Measurements from ENCODE around the gene PEX6.
"Not testable (repeated sequence)": the region's sequence is repeated elsewhere in the genome, so short reads cannot be mapped to it uniquely, and the experiment has no call there.

The PEX6 gene

DNA sequence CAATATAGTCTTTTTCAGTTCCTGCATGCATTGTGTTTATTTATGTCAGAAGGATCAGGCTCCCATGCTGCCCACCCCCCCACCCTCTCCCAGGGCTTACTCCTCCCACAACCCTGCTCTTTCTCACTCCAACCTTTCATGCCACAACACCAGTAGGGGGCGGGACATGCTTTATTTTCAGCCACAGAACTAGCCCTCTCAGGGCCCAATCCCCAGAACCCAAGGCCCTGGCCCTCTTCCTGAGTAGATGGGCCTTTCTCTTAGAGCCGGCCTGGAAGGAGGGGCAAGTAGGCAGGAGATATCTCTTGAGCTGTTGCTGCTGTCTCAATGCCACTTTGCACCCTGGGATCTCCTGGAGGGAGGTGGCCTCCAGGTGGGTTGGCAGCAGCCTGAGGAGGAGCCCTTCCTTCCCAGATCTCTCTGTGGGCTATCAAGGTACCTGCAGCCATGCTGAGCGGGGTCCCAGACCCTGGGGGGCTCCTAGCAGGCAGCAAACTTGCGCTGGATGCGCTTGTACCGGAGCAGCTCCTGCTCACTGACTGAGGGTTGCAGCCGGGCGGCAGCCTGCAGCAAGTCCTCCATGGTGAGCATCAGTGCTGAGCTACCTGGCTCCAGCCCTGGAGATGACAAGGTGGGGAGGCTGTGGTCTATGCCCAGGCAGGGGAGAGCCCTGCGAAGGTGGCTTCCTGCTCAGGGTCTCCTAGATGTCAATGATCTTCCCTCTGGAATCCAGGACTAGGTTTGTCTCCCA is 15.0 kb downstream of the PEX6 start:
- DNase-seq, result peak; percentile 42 to 63

DNA sequence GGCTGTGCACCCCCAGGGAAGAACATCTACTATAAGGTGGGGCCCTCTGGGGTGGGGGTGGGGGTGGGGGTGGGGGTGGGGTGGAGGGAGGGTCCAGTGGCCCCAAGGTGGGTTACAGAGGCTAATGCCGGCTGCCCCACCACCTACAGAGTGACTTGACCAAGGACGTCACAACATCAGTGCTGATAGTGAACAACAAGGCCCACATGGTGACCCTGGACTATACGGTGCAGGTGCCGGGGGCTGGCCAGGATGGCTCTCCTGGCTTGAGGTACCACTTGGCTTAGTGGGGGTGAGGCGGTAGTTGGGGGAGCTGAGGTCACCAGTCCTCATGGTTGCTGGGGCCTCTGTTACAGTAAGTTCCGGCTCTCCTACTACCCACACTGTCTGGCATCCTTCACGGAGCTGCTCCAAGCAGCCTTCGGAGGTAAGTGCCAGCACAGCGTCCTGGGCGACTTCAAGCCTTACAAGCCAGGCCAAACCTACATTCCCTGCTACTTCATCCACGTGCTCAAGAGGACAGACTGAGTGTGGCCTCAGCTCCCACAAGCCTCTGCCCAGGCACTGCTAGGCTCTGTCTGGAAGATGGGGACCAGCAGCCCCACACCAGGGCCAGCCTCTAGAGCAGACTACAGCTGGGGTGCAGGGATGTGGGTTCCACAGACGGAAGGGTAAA is 15.7 kb downstream of the PEX6 start:
- DNase-seq, result no peak

DNA sequence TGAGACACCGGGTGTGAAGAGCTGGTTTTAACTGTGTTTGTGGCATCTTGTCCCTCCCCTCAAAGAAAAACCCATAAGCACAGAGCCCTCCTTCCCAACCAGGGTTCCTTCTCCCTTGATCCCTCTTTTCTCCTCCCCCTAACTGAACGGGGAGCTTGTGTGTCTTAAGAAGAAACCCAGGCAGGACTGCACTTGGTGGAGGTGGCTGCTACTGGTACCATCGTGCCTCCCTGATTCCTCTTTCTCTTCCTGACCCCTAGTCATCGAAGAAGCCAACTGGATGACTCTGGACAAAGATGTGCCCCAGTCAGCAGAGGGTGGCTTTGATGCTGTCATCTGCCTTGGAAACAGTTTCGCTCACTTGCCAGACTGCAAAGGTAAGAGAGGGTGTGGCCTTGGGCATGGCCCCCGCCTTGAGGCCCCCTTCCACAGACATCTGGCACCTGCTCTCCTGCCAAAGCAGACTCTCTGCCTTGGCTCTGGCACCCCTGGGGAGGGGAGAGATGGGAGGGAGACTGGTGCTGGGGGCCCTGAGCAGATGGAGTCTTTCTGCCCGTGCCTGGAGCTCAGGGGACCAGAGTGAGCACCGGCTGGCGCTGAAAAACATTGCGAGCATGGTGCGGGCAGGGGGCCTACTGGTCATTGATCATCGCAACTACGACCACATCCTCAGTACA is 16.3 kb downstream of the PEX6 start:
- DNase-seq, result no peak

DNA sequence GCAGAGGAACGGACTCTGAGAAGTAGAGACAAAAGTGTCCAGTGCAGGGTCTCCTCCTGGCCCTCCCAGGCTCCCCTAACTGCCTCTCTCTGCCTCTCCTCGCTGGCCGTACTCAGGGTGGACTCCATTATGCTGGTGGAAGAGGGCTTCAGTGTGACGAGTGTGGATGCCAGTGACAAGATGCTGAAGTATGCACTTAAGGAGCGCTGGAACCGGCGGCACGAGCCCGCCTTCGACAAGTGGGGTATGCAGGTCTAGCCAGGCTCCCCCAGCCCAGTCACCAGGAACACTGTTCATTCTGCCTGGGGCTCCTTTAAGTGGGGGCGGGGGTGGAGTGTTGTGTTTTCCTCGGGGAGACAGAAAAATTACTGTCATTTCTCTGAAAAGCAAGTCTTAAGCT is 16.9 kb downstream of the PEX6 start:
- DNase-seq, result no peak

DNA sequence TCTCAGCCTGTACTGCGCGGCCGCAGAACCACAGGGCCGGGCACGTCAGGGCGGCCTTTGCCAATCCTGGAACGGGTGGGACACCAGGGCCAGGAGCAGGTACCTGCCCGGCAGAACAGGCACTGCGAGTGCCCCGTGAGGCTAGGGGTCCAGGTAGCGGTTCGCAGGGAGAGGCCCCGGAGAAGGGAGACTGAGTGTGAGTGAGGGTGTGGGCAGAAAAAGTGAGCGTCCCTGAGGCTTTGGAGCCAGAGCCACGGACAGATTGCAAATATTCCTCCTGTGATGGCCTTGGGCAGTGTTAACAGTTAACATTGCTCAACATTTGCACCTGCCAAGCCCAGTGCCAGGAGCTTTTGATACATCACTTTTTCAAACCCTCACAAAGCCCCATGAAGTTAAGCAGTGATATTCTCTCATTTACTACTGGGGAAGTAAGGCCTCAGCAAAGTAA is 17.9 kb downstream of the PEX6 start:
- DNase-seq, result peak in 1 of 2 experiments; percentile 13

DNA sequence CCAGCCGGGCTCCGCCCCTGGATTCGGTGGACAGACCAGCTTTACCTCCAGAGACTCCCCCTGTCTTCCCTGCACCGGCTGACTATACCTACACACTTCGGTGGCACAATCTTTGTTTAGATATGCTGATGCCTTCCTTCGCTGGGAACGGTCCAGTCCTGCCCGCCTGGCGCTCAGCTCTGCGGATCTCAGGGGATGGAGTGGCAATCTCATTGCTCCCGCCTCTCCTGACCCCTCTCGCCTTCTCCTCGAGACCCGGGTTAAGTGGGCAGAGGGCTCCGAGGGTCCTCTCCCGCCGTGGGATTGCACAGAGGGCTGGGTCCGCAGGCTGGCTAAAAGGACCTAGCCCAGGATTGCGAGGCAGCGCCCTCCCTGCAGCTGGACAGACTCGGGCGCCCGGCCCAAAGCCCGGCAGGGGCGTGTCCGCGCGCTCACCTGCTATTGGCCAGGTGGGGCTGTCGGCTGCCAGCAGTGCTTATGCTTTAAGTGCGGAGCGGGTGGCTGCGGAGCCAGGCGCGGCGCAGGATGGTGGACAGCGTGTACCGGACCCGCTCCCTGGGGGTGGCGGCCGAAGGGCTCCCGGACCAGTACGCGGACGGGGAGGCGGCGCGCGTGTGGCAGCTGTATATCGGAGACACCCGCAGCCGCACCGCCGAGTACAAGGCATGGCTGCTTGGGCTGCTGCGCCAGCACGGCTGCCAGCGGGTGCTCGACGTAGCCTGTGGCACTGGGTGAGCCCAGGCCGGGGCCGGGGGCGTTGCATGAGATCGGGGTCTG is 18.6 kb downstream of the PEX6 start, which contains the start of gene GNMT:
TSS of gene GNMT (plus strand) at position 512 of the 777 bp plus-strand sequence. CDS start at position 526, 14 bp downstream.
- DNase-seq, result peak; percentile 65 to 87

DNA sequence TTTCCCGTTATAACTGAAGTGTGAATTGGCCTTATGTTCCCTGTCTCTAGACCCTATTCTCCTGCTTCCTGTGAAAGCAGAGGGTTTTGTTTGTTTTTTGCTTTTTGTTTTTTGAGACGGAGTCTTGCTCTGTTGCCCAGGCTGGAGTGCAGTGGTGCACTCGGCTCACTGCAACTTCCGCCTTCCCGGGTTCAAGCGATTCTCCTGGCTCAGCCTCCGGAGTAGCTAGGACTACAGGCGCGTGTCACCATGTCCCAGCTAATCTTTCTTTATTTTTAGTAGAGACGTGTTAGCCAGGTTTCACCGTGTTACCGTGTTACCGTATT is 19.1 kb downstream of the PEX6 start:
- no peak for DNase-seq

DNA sequence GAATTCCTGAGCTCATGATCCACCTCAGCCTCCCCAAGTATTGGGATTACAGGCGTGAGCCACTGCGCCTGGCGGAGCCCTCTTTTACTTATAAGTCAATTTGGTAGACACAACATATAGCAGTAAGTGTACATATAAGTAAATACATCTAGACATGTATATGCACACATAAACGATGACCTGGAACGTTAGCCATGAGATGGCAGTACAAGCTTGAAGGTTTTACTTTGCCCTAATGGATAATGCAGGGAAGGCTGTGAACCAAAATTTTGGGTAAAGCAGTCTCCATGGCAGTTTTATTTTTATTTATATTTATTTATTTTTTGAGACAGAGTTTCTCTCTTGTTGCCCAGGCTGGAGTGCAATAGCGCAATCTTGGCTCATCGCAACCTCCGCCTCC is 20.9 kb downstream of the PEX6 start:
- DNase-seq, result no peak

DNA sequence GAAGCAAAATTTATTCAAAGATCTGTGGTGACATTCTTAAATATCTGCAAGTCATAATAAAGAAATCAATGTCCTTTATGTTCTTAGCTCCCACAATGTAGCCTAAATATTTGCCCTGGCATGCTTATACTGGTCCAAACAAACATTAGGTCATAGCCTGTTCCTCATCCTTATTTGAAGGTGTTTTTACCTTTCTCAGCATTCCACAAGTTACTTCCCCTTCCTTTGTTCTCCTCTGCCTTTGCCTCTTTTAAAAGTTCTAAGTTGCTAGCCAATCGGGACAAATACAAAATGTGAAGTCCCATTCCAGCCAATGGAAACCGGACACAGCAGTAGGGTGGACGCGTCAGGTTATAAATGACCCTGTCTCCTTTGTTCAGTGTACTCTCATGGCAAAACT is 24.6 kb downstream of the PEX6 start:
- not testable (repeated sequence) for DNase-seq

DNA sequence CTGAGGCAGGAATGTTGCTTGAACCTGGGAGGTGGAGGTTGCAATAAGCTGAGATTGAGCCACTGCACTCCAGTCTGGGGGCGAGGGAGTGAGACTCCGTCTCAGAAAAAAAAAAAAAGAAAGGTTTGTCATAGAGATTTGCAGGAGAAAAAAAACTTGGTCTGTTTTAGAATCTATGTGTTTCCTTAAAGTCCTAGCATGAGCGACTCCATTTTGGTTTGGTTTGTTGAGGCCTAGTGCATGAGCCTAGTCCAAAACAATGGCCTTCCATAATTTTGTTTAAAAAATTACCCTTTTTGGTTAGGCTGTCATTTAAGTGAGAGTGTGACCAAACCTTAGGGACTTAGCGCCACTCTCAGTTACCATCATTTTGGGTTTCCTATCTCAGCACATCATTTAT is 26.6 kb downstream of the PEX6 start:
- no peak for DNase-seq

DNA sequence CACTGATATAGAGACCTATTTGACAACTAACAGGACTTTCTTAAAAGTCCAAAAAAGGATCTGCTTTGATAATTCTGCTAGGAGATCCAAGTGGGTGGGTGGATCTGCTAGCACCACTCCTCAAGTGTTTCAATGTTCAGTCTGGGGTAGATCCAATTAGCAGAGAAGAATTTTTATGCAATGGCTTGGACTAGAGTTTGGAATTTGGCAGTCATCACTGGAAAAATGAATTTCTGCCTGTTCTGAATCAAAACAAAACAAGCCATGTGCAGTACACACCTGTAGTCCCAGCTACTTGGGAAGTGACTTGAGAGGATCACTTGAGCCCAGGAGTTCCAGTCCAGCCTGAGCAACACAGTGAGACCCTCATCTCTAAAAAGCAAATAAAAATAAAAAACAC is 31.0 kb downstream of the PEX6 start:
- DNase-seq, result no peak

DNA sequence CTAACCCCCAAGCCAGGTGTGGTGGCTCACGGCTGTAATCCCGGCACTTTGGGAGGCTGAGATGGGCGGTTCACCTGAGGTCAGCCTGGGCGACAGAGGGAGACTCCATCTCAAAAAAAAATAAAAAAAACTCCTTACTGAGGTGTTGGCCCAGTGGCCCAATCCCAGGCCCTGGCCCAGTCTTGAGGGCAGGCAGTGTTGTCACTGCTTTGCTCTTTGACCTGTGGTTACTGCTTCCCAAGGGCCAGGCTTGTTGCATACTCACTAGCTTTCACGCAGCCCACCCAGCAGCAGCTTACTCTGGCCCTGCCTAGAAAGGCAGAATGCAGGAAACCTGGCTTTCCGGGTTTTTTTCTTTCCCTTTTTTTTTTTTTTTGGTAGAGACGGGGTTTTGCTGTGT is 36.5 kb downstream of the PEX6 start:
- no peak for DNase-seq

DNA sequence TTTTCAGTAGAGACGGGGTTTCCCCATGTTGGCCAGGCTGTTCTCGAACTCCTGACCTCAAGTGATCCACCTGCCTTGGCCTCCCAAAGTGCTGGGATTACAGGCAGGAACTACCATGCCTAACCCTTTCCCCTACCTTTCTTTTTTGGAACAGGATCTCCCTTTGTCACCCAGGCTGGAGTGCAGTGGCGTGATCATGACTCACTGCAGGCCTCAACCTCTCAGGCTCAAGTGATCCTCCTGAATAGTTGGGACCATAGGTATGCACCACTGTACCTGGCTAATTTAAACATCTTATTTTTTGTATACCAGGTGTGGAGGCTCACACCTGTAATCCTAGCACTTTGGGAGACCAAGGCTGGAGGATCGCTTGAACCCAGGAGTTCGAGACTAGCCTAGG is 37.6 kb downstream of the PEX6 start:
- DNase-seq, result not testable (repeated sequence)

DNA sequence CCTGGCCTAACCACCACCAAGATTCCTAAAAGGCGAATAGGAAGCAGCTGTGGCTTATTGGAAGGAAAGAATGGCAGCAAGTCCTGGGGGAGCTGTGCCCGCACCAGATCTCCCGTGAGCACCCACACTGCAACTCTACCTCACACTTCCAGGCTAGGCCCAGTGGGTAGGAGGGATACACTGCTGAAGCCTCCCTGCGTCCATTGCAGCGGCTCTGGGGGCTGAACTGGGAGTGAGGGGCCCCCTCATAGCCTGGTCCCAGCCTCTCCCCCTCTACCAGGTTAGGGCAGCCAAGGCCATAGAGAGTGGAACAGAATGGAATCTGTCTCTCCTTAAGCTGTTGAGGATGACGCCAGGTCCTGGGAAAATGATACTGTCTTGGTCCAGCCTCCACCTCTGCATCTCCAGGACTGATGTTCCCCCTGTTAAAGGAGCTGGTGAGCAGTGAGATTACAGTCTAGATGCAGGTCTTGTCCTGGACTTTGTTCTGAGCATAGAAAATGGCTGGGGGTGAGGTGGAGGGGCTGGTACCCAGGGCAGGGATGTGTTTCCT is 38.4 kb downstream of the PEX6 start:
- DNase-seq, result no peak

DNA sequence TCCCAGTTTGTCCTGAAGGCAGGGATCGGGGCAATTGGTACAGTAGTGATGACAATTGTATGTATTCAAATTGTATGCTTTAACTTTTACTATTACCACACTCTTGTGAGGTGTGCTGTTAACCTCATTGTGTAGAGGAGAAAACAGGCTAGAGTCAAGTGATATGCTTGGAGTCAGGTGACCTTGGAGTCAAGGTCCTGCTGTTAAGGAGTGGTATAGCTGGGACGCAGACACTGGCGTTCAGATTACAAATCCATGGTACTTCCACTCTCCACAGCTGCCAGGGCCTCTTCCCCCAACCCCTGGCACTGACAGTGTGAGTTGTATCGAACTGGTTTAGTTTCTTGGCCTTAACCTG is 39.2 kb downstream of the PEX6 start:
- no peak for DNase-seq

DNA sequence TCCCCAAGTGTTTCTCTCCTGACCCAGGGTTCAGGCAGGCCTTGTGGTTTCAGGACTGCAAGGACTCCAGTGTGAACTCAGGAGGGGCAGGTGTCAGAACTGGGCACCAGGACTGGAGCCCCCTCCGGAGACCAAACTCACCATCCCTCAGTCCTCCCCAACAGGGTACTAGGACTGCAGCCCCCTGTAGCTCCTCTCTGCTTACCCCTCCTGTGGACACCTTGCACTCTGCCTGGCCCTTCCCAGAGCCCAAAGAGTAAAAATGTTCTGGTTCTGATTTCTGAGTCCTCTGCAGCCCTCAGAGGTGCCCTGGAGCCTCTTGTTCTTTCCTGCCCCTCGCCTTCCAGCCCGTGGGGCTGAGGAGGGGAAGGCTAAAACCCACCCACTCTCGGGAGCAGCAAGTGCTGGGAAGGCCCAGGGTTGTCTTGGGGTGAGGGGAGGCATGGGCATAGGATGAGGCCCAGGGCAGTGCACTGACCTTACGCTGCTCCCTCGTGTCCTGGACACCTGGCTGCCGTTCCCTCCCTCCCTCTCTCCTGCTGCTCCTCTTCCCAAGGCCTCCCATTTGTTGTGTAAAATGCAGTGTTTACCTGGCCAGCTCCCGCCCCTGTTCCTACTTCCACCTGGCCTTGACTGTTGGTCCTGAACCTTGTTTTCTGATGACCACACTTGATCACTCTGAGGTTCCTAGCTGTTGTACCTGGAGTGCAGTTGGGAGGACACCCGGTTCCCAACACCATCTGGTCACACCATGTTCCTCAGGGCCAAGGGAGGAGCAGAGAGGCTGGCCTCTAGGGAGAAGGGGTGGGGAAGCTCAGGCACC is 39.8 kb downstream of the PEX6 start:
- DNase-seq, result no peak

DNA sequence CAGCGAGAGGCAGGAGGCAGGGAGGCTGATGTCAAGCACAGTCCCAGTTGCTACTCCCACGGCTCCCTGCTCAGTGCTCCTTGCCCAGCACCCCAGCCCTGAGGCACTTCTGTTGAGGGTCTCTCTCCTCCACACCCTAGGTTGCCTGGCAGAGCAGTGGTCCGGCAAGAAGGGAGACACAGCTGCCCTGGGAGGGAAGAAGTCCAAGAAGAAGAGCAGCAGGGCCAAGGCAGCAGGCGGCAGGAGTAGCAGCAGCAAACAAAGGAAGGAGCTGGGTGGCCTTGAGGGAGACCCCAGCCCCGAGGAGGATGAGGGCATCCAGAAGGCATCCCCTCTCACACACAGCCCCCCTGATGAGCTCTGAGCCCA is 40.6 kb downstream of the PEX6 start:
- no peak for DNase-seq

DNA sequence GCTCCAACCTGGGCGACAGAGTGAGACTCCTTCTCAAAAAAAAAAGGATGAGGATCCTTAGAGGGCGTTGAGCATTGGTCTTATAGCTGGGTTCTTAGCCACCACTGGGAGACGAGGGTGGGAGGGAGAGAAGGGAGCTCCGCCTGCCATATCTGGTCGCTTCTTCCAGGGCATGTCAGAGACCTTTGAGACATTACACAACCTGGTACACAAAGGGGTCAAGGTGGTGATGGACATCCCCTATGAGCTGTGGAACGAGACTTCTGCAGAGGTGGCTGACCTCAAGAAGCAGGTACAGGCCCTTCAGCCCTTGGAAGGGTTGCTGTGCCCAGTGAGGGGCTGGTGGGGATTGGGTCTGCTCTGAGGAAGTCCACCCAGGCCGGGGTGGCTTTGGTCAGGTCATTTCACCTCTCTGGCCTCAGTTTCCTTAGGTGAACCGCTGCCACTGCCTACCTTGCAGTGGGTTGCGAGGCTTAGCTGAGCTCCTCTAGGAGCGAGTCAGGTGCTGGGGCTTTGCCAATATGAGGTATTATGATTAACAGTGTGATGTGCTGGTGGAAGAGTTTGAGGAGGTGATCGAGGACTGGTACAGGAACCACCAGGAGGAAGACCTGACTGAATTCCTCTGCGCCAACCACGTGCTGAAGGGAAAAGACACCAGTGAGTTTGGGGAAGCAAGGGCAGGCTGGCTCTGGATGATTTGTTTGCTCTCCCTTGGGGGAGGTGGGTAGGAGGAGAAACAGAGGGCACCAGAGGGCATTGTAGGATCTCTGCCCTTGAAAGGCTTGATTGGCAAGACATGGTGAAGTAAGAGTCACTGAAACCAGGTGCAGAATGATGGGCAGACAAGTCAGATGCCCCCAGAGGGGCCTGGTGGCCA is 41.2 kb downstream of the PEX6 start:
- no peak for DNase-seq

DNA sequence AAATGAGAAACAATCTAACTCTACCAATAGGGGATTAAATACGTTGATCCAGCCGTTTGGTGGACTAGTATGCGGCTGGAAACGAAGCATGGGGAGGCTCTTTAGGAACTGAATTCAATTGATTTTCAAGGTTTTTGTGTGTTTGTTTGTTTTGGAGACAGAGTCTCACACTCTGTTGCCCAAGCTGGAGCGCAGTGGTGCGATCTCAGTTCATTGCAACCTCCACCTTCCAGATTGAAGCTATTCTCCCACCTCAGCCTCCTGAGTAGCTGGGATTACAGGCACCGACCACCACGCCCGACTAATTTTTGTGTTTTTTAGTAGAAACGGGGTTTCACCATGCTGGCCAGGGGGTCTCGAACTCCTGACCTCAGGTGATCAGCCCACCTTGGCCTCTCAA is 42.6 kb downstream of the PEX6 start:
- DNase-seq, result no peak

DNA sequence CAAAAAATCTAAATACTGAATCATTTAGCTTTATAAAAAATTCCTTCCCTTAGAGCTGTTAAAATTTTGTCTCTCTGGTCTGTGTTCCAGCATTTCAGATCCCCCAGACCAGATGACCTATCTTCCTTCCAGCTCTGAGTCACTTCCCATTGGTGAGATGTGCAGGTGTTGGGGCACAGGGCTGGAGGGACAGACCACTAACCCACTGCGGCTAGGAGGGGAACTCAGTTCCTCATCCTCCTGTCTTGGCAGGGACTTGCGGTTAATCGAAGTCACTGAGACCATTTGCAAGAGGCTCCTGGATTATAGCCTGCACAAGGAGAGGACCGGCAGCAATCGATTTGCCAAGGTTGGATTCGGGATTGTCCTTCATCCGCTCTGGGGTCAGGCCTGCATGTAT is 43.7 kb downstream of the PEX6 start:
- DNase-seq, result no peak

DNA sequence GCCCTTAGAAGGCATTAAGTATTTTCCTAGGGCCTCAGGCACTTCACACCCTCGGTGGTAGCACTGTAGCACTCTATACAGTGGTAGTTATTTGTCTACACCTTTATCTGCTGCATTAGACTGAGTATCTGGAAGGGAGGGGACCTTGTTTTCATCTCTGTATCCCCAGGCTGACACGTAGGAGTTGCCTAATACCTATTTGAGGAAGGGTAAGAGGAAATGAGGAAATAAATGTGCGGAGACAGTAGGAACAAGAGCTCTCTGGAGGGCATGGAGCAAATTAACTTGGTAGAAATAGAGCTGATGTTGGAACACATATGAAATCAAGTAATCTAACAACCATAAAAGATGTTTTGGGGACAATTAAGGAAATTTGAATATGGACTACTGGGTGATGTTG is 45.8 kb downstream of the PEX6 start:
- DNase-seq, result no peak
